GM19328 (cell line): ENCODE measurements around the gene GRK4.
A peak's percentile ranks its signal among the peaks of the same experiment; 100 is the strongest.
"Not testable (repeated sequence)": the region's sequence is repeated elsewhere in the genome, so short reads cannot be mapped to it uniquely, and the experiment has no call there.

Experiments used
- ATAC-seq: cut with Tn5 transposase; IDR thresholded peaks from one replicate; pipeline ENCODE4 v1.9.1; 2021; ENCODE audit warnings: mild to moderate bottlenecking, moderate library complexity; ENCODE audit not compliant: unreplicated experiment

GRK4 gene

GRCh38 chr4:2930758-2931511 lies 32.4 kb upstream of the GRK4 start:
- ATAC-seq = no peak

GRCh38 chr4:2931512-2932301 lies 31.7 kb upstream of the GRK4 start:
- peak; percentile 38 for ATAC-seq

- ATAC-seq = no peak
Measured at GRCh38 chr4:2932321-2932950, 30.9 kb upstream of the GRK4 start.

- no peak for ATAC-seq
Measured at GRCh38 chr4:2932951-2933565, 30.3 kb upstream of the GRK4 start.

- no peak for ATAC-seq
Measured at GRCh38 chr4:2933566-2934076, 29.8 kb upstream of the GRK4 start.

GRCh38 chr4:2934077-2934812 lies 29.1 kb upstream of the GRK4 start:
- ATAC-seq = no peak

GRCh38 chr4:2934813-2935761 lies 28.3 kb upstream of the GRK4 start:
- peak; percentile 40 for ATAC-seq

- no peak for ATAC-seq
Measured at GRCh38 chr4:2935762-2936743, 27.3 kb upstream of the GRK4 start.

- no peak for ATAC-seq
Measured at GRCh38 chr4:2936773-2937145, 26.6 kb upstream of the GRK4 start.

GRCh38 chr4:2937146-2937857 lies 26.1 kb upstream of the GRK4 start:
- no peak for ATAC-seq

- ATAC-seq = no peak
Measured at GRCh38 chr4:2937986-2938385, 25.4 kb upstream of the GRK4 start.

GRCh38 chr4:2938411-2938810 lies 25.0 kb upstream of the GRK4 start:
- not testable (repeated sequence) for ATAC-seq

- ATAC-seq = no peak
Measured at GRCh38 chr4:2938906-2939305, 24.5 kb upstream of the GRK4 start.

- no peak for ATAC-seq
Measured at GRCh38 chr4:2939383-2940243, 23.8 kb upstream of the GRK4 start.

- ATAC-seq = no peak
Measured at GRCh38 chr4:2940267-2941137, 22.9 kb upstream of the GRK4 start.
